Ishikawa (cell line): Measurements from ENCODE around the gene PPP1R3F.

ENCODE experiments used
- CEBPB ChIP-seq: IDR thresholded peaks from 2 replicates; pipeline ENCODE4 v1.6.1; 2012
- CREB1 ChIP-seq: IDR thresholded peaks from 2 replicates; pipeline ENCODE4 v1.6.1; 2012; ENCODE audit warnings: low read depth
- EGR1 ChIP-seq: IDR thresholded peaks from 2 replicates; pipeline ENCODE4 v1.6.1; 2012
- EP300 ChIP-seq: IDR thresholded peaks from 2 replicates; pipeline ENCODE4 v1.6.1; 2012; ENCODE audit warnings: borderline replicate concordance
- FOXM1 ChIP-seq: IDR thresholded peaks from 2 replicates; pipeline ENCODE4 v1.6.1; 2012; ENCODE audit warnings: low read depth, borderline replicate concordance
- NFIC ChIP-seq: IDR thresholded peaks from 2 replicates; pipeline ENCODE4 v1.6.1; 2012
- RAD21 ChIP-seq: IDR thresholded peaks from 2 replicates; pipeline ENCODE4 v1.6.1; 2012; ENCODE audit warnings: low read depth
- TAF1 ChIP-seq: IDR thresholded peaks from 2 replicates; pipeline ENCODE4 v1.6.1; 2012; ENCODE audit warnings: low read depth, mild to moderate bottlenecking
- TCF12 ChIP-seq: IDR thresholded peaks from 2 replicates; pipeline ENCODE4 v1.6.1; 2012; ENCODE audit warnings: low read depth
- TEAD4 ChIP-seq: IDR thresholded peaks from 2 replicates; pipeline ENCODE4 v1.6.1; 2012
- YY1 ChIP-seq: IDR thresholded peaks from 2 replicates; pipeline ENCODE4 v1.6.1; 2012; ENCODE audit warnings: low read depth
- TF ChIP-seq, protein P1 (sequence below): IDR thresholded peaks from 2 replicates; pipeline ENCODE4 v1.6.1; 2012; ENCODE audit warnings: low read depth, mild to moderate bottlenecking
- TF ChIP-seq, protein P2 (sequence below): IDR thresholded peaks from 2 replicates; pipeline ENCODE4 v1.6.1; 2012

DNA sequence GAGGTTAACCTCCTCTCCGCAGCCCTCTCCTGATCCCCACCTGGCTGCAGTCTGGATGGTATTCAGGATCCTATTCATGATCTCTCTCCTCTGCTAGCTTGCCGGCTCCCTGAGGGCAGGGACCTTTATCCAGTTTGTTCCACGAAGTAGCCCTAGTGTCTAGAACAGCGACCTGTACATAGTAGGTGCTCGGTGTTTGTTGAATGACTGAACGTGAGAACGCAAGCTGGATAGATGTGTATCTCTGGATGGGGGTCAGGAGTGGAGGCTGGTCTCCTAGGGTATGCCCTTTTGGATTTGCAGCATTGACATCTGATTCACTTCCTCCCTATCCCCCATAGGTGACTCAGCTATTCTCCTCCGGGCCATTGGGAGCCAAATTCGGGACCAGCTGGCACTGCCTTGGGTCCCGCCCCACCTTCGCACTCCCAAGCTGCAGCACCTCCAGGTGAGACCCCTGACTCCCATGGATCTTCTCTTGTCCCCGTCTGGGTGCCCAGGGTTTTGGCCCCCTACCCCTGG lies 27.0 kb upstream of the PPP1R3F start:
- TF ChIP-seq RAD21 (no peak), EP300 (no peak), NFIC (no peak), YY1 (no peak), TAF1 (no peak), TEAD4 (no peak), EGR1 (no peak), CEBPB (no peak), TCF12 (no peak), CREB1 (no peak), FOXM1 (no peak)
- TF ChIP-seq, protein P1, sequence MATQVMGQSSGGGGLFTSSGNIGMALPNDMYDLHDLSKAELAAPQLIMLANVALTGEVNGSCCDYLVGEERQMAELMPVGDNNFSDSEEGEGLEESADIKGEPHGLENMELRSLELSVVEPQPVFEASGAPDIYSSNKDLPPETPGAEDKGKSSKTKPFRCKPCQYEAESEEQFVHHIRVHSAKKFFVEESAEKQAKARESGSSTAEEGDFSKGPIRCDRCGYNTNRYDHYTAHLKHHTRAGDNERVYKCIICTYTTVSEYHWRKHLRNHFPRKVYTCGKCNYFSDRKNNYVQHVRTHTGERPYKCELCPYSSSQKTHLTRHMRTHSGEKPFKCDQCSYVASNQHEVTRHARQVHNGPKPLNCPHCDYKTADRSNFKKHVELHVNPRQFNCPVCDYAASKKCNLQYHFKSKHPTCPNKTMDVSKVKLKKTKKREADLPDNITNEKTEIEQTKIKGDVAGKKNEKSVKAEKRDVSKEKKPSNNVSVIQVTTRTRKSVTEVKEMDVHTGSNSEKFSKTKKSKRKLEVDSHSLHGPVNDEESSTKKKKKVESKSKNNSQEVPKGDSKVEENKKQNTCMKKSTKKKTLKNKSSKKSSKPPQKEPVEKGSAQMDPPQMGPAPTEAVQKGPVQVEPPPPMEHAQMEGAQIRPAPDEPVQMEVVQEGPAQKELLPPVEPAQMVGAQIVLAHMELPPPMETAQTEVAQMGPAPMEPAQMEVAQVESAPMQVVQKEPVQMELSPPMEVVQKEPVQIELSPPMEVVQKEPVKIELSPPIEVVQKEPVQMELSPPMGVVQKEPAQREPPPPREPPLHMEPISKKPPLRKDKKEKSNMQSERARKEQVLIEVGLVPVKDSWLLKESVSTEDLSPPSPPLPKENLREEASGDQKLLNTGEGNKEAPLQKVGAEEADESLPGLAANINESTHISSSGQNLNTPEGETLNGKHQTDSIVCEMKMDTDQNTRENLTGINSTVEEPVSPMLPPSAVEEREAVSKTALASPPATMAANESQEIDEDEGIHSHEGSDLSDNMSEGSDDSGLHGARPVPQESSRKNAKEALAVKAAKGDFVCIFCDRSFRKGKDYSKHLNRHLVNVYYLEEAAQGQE = no peak
- TF ChIP-seq, protein P2, sequence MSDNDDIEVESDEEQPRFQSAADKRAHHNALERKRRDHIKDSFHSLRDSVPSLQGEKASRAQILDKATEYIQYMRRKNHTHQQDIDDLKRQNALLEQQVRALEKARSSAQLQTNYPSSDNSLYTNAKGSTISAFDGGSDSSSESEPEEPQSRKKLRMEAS = no peak
